RWPE2 (cell line): ENCODE data around the gene TPH1.

Source experiments
- ATAC-seq: fragments of 200-7000 bp; cut with Tn5 transposase; 3 replicates; pipeline ENCODE4 v1.9.1; 2021; ENCODE audit warnings: low read depth
- DNase-seq: peaks from one replicate; pipeline ENCODE4 v3.0.0-alpha.2; 2020; ENCODE audit warnings: low spot score
- H3K27ac ChIP-seq: fragments of 450-650 bp; 2 replicates; pipeline ENCODE4 v1.5.1; 2017; ENCODE audit warnings: mild to moderate bottlenecking; ENCODE audit not compliant: poor library complexity, severe bottlenecking
- H3K27me3 ChIP-seq: fragments of 250-450 bp; sonication (Bioruptor Pico); 2 replicates; pipeline ENCODE4 v1.5.1; 2021; ENCODE audit warnings: mild to moderate bottlenecking, moderate library complexity; ENCODE audit not compliant: insufficient read depth, poor library complexity, severe bottlenecking
- H3K36me3 ChIP-seq: fragments of 250-450 bp; sonication (Bioruptor Pico); 2 replicates; pipeline ENCODE4 v1.5.1; 2020; ENCODE audit warnings: low read depth, mild to moderate bottlenecking, moderate library complexity
- H3K4me1 ChIP-seq: fragments of 250-450 bp; sonication (Bioruptor Pico); 2 replicates; pipeline ENCODE4 v1.5.1; 2021; ENCODE audit warnings: mild to moderate bottlenecking, moderate library complexity; ENCODE audit not compliant: insufficient read depth, poor library complexity, severe bottlenecking
- H3K4me3 ChIP-seq: fragments of 250-450 bp; sonication (Bioruptor Pico); 2 replicates; pipeline ENCODE4 v1.5.1; 2021; ENCODE audit warnings: mild to moderate bottlenecking, moderate library complexity; ENCODE audit not compliant: severe bottlenecking
- H3K9me3 ChIP-seq: fragments of 250-450 bp; sonication (Bioruptor Pico); 2 replicates; pipeline ENCODE4 v1.5.1; 2021; ENCODE audit warnings: mild to moderate bottlenecking, moderate library complexity; ENCODE audit not compliant: severe bottlenecking
- TF ChIP-seq, protein P1 (sequence below): fragments of 450-650 bp; IDR thresholded peaks from one replicate; pipeline ENCODE4 v1.5.1; 2017; ENCODE audit warnings: mild to moderate bottlenecking, moderate library complexity; ENCODE audit not compliant: poor library complexity, severe bottlenecking

TPH1 gene

GRCh38 chr11:18036456-18036855, 9.6 kb downstream of the TPH1 start:
- no peaks in the 10 kb centered on the region for H3K4me1 ChIP-seq
- H3K9me3 ChIP-seq: no peaks in the 10 kb centered on the region
- no peaks in the 10 kb centered on the region for H3K27me3 ChIP-seq
- H3K27ac ChIP-seq: no peak overlapping the region
- H3K4me3 ChIP-seq: no peak overlapping the region
- H3K36me3 ChIP-seq: no peaks in the 10 kb centered on the region
- DNase-seq (no peak), ATAC-seq (no peak)
- TF ChIP-seq, protein P1, sequence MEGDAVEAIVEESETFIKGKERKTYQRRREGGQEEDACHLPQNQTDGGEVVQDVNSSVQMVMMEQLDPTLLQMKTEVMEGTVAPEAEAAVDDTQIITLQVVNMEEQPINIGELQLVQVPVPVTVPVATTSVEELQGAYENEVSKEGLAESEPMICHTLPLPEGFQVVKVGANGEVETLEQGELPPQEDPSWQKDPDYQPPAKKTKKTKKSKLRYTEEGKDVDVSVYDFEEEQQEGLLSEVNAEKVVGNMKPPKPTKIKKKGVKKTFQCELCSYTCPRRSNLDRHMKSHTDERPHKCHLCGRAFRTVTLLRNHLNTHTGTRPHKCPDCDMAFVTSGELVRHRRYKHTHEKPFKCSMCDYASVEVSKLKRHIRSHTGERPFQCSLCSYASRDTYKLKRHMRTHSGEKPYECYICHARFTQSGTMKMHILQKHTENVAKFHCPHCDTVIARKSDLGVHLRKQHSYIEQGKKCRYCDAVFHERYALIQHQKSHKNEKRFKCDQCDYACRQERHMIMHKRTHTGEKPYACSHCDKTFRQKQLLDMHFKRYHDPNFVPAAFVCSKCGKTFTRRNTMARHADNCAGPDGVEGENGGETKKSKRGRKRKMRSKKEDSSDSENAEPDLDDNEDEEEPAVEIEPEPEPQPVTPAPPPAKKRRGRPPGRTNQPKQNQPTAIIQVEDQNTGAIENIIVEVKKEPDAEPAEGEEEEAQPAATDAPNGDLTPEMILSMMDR: no peak

DNA sequence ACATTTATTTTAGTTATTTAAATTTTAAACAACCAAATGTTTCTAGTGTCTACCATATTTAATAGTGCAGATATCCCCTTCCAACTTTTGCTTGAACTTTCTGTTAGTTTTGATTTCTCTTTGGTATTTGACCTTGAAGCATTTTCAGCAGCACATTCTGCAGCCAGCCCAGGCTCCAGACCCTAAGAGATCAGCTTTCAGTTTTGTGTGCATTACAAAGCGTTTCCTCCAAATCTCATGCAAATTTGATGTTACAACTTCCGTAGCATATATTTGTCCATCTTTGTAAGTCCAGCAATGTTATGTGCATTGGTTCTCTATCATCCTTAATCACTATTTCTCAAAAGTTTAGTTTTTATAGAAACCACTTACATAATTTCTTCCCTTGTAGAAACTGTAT, 18.6 kb downstream of the TPH1 start:
- ATAC-seq (no peak), DNase-seq (no peak)
- TF ChIP-seq, protein P1: no peak
- no peaks in the 10 kb centered on the region for H3K36me3 ChIP-seq
- H3K9me3 ChIP-seq: no peaks in the 10 kb centered on the region
- no peak overlapping the region for H3K4me3 ChIP-seq
- H3K27ac ChIP-seq: no peak overlapping the region
- H3K27me3 ChIP-seq: no peaks in the 10 kb centered on the region
- no peaks in the 10 kb centered on the region for H3K4me1 ChIP-seq

DNA sequence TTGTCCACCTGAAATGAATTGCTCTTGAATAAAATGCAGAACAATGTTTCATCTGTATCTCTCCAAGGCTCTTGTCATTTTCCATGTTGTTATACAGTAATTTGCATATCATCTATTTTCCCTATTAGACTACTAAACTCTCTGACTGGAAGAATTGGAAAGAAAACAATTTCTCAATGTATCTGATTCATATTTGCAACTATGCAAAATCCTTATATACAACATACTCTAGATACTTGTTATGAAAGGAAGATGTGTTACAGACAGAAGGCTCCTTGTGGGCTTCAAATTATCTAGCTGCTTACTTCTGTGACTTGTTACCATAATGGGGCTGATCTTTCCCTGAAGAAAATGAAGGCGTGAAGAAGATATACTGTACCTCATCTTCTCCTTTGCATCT, 23.6 kb downstream of the TPH1 start:
- TF ChIP-seq, protein P1: no peak
- Histone ChIP-seq H3K27ac (no peak overlapping the region), H3K4me1 (no peaks in the 10 kb centered on the region), H3K4me3 (no peak overlapping the region), H3K9me3 (no peaks in the 10 kb centered on the region), H3K36me3 (no peaks in the 10 kb centered on the region), H3K27me3 (no peaks in the 10 kb centered on the region)
- ATAC-seq (no peak), DNase-seq (no peak)

DNA sequence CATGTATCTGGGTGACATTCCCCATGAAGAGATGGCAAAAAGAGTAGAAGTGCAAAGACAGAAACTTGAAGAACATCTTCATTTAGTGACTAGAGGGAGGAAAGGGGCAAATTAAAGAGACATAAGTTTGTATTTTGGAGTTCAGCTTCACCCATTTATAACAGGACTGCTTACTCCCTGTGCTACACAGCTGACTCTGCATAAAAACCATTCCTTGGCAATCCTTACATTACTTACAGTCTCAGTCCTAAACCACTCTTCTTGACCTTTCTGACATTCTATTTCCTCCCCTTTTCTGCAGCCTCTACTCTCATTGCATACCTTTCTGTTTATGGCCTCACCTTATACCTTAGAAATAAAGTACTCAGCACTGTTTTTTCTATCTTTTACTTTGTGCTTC, 26.4 kb downstream of the TPH1 start:
- no peak for DNase-seq
- TF ChIP-seq, protein P1: no peak
- Histone ChIP-seq H3K4me1 (no peaks in the 10 kb centered on the region), H3K4me3 (no peak overlapping the region), H3K27ac (no peak overlapping the region), H3K9me3 (no peaks in the 10 kb centered on the region), H3K36me3 (no peaks in the 10 kb centered on the region), H3K27me3 (no peaks in the 10 kb centered on the region)
- ATAC-seq: no peak

DNA sequence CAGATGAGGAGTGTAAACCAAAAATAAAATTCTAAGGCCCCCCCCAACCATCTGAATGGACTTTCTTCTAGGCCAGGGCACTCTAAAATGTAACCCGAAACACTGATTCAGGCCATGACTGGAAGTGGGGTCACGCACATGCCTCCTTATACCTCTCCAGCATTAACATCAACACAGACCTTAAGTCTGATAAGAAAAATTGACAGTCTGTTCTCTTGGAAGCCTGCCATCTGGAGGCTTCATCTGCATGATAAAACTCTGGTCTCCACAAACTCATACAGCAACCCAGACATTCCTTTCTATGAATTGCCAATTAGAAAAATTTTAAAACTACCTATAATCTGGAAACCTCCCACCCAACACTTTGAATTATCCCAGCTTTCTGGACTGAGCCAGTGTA, 29.3 kb downstream of the TPH1 start:
- Histone ChIP-seq H3K36me3 (no peaks in the 10 kb centered on the region), H3K9me3 (no peaks in the 10 kb centered on the region), H3K4me1 (no peaks in the 10 kb centered on the region), H3K27me3 (no peaks in the 10 kb centered on the region), H3K27ac (no peak overlapping the region), H3K4me3 (no peak overlapping the region)
- TF ChIP-seq, protein P1: no peak
- DNase-seq (no peak), ATAC-seq (no peak)
